ENCODE data around the gene TEX35.

Gene TEX35

GRCh38 chr1:178506669-178507068 is 6.2 kb upstream of the TEX35 start:
- in situ Hi-C loops (cut with MboI; ENCODE audit: low sequenced_read_pairs, unreplicated experiment) = loop anchor here (10.0 kb wide), 1 partner anchor 202 kb away; no protein-coding TSS in a partner anchor
- no peak for TF ChIP-seq CTCF (IDR thresholded peaks at IDR 0.05; ENCODE audit: borderline replicate concordance, control extremely low read depth, extremely low read depth, insufficient read depth, missing control alignments)
- DNase-seq (ENCODE audit: low spot score) = no peak

- in situ Hi-C loops (cut with MboI; ENCODE audit: low sequenced_read_pairs, unreplicated experiment) = loop anchor here (10.0 kb wide), 1 partner anchor 205 kb away; no protein-coding TSS in a partner anchor
- DNase-seq (ENCODE audit: low spot score) = no peak
- no peak for TF ChIP-seq CTCF (IDR thresholded peaks at IDR 0.05; ENCODE audit: borderline replicate concordance, control extremely low read depth, extremely low read depth, insufficient read depth, missing control alignments)
Observed at GRCh38 chr1:178509414-178510007, 3.4 kb upstream of the TEX35 start.

GRCh38 chr1:178510155-178510554 is 2.8 kb upstream of the TEX35 start:
- TF ChIP-seq CTCF (IDR thresholded peaks at IDR 0.05; ENCODE audit: borderline replicate concordance, control extremely low read depth, extremely low read depth, insufficient read depth, missing control alignments) = no peak
- no peak for DNase-seq (ENCODE audit: low spot score)
- in situ Hi-C loops (cut with MboI; ENCODE audit: low sequenced_read_pairs, unreplicated experiment) = no loop called here

- in situ Hi-C loops (cut with MboI; ENCODE audit: low sequenced_read_pairs, unreplicated experiment) = no loop called here
- TF ChIP-seq CTCF (IDR thresholded peaks at IDR 0.05; ENCODE audit: borderline replicate concordance, control extremely low read depth, extremely low read depth, insufficient read depth, missing control alignments) = no peak
- DNase-seq (ENCODE audit: low spot score) = no peak
Observed at GRCh38 chr1:178513278-178513983, 522 bp downstream of the TEX35 start.

GRCh38 chr1:178516110-178516509 is 3.2 kb downstream of the TEX35 start:
- in situ Hi-C loops (cut with MboI; ENCODE audit: low sequenced_read_pairs, unreplicated experiment) = no loop called here
- TF ChIP-seq CTCF (IDR thresholded peaks at IDR 0.05; ENCODE audit: borderline replicate concordance, control extremely low read depth, extremely low read depth, insufficient read depth, missing control alignments) = no peak
- no peak for DNase-seq (ENCODE audit: low spot score)

GRCh38 chr1:178518894-178519293 is 6.0 kb downstream of the TEX35 start:
- in situ Hi-C loops (cut with MboI; ENCODE audit: low sequenced_read_pairs, unreplicated experiment) = no loop called here
- DNase-seq (ENCODE audit: low spot score) = no peak
- no peak for TF ChIP-seq CTCF (IDR thresholded peaks at IDR 0.05; ENCODE audit: borderline replicate concordance, control extremely low read depth, extremely low read depth, insufficient read depth, missing control alignments)

Measured in GM13976 (cell line).